GM21360 (cell line): Measurements from ENCODE around the gene OXCT1.
"Not testable (repeated sequence)": the region's sequence is repeated elsewhere in the genome, so short reads cannot be mapped to it uniquely, and the experiment has no call there.

Experiments
- ATAC-seq: cut with Tn5 transposase; IDR thresholded peaks from one replicate; pipeline ENCODE4 v1.9.1; 2021; ENCODE audit warnings: mild to moderate bottlenecking, moderate library complexity; ENCODE audit not compliant: unreplicated experiment

OXCT1 gene

DNA sequence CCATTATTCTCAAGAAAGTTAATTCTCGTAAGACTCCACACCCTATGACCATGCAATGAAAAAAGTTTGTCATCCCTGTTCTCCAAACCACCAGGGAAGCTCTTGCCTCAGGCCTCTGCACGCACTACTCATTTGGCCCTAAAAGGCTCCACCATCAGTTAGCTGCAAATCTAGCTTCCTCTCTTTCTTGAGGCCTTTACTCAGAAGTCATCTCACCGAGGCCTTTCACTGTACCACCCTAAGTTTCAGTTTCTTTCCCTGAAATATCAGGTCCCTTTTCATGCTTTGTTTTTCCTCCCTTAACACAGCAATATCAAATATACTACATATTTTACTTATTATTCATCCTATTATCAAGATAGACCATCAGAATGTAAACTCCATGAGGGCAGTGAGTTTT lies 39.1 kb downstream of the OXCT1 start:
- peak; percentile 68 for ATAC-seq

GRCh38 chr5:41827792-41828191 lies 42.4 kb downstream of the OXCT1 start:
- ATAC-seq, result no peak

DNA sequence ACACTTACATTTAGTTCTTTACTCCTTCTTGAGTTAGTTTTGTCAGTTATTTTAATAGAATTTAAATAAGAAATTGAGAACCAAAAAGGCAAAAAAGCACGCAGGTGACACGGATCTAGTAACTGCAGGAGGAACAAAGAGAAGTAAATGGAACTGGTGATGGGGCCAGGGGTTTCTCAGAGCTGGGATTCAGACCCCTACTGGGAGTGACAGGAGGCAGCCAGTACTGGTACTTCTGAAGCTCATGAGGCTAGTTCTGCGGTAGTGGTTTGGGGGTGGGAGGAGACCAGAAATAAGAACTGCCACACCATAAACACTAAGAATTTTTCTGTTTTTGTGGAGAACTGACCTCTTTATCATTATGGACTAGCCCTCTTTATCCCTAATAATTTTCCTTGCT lies 48.2 kb downstream of the OXCT1 start:
- ATAC-seq, result no peak

DNA sequence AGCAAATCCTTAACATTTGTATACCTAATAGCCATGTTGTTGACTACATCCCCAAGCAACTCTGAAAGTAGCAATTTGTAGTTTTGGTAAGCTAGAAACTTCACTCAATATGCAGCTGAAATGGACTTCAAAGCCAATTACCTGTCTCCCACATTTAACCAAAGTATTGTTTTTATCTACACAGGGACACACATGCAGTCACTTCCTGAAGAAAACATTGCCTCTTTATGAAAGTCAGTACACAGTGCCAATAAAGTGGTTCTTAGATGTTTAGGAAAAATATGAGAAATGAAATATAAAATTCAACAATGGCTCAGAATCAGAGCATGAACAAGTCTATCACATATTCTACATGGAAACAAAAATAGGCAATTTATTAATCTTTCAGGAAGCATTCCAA lies 49.2 kb downstream of the OXCT1 start:
- ATAC-seq, result no peak

DNA sequence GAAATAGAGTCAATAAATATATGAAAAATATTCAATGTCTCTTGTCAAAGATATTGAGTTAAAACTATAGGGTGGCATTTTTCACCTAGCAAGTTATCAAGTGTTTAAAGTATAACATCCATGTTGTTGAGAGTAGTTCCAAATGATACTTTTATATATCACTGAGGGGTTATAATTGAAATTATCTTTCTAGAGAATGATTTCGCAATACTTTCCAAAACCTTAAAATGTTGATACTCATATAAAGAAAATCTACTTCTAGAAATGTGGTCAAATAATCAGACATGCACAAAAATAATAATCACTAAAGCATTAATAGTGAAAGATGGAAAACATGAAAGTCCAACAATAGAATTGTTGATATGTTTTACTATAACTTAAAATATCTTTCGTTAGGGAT lies 50.1 kb downstream of the OXCT1 start:
- ATAC-seq, result no peak

DNA sequence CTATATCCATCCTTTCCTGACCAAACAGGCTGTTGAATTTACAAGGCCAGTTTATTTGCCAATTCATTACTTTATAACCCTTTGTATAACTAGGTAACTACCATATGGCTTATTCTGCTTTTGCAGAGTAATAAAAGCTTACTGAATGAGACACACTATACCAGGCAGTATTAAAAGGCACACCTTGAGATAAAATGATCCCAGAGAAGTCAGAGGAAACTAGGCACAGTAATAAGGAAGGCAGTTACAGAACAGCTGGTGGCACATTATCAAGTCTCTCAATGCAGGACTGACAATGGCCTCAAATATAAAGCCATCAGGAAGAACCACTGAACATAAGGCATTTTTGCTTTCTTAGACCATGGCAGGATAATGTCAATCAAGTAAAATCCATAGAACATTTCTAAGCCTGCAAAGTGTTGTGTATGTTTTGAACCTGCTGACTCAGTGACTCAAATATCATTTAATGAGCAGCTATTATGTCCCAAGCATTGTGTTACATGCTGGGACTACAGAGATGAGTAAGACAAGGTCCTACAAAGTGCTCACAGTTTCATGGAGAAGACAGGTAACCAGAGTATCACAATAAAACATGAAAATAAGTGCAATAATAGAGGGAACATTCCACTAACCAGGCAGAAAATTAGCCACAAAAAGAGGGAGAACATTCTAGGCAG lies 52.5 kb downstream of the OXCT1 start:
- ATAC-seq, result no peak

DNA sequence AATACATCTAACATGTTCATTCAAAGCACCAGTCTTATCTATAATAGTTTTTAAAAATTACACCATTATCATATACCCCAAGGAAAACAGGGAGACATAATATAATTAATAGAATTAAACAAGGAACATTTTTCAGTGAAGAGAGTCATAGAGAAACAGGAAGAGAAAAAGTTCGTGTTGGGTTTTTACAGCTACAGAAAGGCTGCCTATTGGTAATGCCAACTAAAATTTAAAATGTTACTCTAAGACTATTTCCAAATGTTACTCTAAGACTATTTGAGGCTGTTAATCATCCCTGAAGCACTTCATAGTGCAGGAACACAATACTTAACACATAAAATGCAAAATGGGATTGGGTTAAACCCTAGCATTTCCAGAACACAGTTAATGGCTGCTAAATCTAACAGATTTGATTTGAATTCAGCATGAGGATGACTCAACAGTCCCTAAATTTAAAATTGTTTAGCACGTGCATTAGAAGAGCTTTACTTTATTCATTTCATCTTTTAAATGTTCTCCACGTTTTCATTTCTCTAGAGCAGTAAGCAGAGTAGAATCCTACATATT lies 54.5 kb downstream of the OXCT1 start:
- ATAC-seq, result no peak

DNA sequence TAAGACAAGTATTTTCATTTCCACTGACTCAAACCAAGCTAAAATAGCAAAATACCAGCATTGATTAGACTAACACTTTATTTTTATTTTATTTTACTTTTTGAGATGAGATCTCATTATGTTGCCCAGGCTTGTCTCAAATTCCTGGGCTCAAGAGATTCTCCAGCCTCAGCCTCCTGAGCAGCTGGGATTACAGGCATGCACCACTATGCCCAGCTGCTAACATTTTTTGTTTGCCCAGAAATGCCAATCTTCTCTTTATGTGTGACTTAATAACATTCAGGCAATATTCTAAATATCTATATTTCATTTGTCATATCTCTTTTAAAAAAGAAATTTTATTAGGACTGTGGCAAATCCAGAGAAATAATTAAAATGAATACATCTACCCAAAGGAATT lies 55.0 kb downstream of the OXCT1 start:
- no peak for ATAC-seq

DNA sequence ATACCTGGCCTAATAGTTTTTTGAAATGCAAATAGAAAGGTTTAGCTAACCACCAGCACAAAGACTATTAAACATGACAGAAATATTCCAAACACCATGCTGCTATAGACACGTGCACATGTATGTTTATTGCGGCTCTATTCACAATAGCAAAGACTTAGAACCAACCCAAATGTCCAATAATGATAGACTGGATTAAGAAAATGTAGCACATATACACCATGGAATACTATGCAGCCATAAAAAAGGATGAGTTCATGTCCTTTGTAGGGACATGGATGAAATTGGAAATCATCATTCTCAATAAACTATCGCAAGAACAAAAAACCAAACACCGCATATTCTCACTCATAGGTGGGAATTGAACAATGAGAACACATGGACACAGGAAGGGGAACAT lies 55.9 kb downstream of the OXCT1 start:
- ATAC-seq, result not testable (repeated sequence)

- no peak for ATAC-seq
Measured at GRCh38 chr5:41812156-41812555, 58.1 kb downstream of the OXCT1 start.

GRCh38 chr5:41809128-41809527 lies 61.1 kb downstream of the OXCT1 start:
- no peak for ATAC-seq

- ATAC-seq, result no peak
Measured at GRCh38 chr5:41808294-41808693, 61.9 kb downstream of the OXCT1 start.

DNA sequence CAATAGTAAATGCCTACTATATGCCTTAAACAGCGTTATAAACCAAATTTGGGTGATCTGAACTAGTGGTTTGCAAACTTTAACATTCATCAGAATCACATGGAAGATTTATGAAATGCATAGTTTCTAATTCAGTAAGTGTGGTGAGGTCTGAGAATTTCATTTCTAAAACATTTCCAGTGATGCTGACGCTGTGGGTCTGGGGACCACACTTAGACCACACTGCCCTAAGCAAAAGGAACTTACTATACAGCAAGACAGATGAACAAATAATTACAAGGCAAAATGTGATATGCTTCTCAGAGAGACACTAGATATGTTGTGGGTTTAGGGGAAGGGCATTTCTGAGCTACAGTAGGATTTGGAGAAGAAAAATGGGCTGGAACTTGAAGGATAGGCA lies 72.6 kb downstream of the OXCT1 start:
- no peak for ATAC-seq

- ATAC-seq, result no peak
Measured at GRCh38 chr5:41796061-41796460, 74.2 kb downstream of the OXCT1 start.

DNA sequence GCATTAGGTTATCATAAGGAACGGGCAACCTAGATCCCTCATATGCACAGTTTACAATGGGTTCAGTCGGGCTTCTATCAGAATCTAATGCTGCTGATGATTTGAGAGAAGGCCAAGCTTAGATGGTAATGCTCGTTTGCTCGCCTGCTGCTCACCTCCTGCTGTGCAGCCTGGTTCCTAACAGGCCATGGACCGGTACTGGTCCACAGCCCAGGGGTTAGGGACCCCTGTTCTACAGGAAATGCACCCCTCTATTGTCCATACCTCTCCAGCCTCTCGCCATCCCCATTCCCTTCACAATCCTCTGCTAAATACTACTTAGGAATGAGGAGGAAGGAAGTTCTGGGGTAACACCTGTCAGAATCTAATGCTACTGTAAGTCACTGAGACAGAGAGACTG lies 75.1 kb downstream of the OXCT1 start:
- no peak for ATAC-seq

GRCh38 chr5:41794471-41794870 lies 75.8 kb downstream of the OXCT1 start:
- no peak for ATAC-seq

DNA sequence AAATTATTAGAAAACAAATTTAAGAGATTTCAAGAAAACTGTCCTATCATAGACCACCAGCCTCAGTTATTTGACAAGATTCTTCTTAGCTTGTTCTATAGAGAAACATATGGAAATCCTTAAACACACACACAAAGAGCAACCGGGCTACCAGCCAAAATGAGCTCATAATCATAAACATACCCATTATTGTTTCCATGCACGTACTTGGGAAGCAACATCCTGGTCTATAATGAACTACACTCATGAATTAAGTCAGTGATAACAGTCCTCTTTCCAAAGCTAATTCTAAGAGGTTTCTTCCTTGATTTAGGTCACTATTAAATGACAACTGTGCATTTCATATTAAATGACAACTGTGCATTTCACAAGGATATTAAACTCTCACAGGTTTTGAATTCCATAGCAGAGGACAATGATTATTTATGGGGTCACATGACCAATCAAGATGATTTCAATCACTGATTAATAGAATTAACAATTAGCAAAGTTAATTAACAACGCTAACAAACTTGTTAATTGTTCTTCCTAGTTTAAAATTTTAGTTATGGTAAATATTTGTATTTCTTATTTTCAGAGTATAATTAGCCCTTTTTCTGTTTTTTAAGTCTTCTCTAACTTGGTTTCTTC lies 77.0 kb downstream of the OXCT1 start:
- no peak for ATAC-seq

DNA sequence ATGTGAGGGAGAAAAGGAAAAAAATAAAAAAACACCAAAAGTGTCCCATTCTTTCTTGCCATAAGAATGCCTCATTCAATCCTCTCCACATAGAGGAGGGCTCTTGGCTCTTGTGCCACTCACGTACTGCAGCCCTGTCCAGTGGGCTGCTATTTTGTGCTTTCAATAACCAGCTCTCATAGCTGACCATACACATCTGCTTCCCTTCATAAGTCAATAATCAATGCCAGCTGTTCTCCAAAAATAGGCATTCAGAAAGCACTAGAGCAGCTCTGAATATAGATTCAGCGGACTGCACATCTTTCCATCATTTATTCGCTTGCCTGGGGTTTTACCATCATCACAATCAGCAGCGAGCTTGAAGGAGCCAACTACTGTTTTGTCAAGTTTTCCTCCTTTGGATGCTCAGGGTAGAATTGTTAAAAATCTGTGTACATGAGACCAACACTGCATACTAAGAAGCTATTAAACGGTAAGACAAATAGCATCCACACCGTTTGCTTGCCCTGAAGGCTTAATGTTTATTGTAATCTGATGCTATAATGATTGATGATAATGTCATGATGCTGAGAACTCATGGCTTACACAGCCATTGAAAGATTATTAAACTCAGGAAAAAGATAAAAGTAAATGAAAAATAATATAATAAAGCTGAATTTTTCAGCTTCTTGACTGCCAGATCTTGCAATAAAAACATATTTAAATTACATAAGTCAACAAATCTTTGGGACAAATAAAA lies 80.0 kb downstream of the OXCT1 start:
- no peak for ATAC-seq

- ATAC-seq, result no peak
Measured at GRCh38 chr5:41789434-41789833, 80.8 kb downstream of the OXCT1 start.

DNA sequence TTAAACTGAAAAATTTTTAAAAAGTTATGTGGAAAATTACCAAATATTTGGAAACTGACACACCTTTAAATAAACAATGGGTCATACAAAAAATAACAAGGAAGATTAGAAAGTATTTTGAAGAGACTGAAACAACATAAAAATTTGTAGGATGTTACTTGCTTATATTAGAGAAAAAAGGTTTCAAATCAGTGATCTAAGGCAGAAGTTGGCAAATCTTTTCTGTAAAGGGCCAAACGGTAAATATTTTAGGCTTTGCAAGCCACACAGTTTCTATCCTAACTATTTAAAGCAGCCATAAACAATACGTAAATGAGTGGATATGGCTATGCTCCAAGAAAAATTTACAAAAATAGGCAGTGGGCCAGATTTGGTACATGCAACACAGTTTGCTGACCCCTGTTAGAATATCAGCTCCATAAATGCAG lies 81.3 kb downstream of the OXCT1 start:
- ATAC-seq, result no peak

DNA sequence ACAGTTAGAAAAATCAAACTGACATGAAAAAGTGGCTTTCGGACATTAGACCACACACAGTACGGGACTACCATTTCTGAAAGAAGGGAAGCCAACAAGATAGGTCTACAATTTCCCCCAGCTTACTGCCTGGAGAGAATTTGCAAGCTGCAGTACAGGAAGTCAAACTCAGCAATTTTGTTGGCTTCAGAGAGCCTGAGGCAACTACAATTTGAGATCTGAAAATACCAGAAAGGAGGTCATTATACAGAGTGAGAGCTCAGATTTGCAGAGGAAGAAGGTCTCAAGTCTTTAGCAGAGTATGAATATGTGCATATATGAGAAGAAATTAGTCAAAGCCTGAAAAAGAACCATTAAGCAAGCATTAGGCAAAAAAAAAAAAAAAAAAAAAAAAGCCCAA lies 83.0 kb downstream of the OXCT1 start:
- no peak for ATAC-seq

GRCh38 chr5:41785061-41785460 lies 85.2 kb downstream of the OXCT1 start:
- ATAC-seq, result no peak
